Measurements from ENCODE around the gene CNNM3. TPM values are rescaled to one million over a fixed set of nuclear protein-coding genes. Genes with fewer than 3 reads are reported as not detected.

CNNM3 gene
- total RNA-seq, 2 donors from 2014 or later = 9.6 to 10.3 TPM

DNA sequence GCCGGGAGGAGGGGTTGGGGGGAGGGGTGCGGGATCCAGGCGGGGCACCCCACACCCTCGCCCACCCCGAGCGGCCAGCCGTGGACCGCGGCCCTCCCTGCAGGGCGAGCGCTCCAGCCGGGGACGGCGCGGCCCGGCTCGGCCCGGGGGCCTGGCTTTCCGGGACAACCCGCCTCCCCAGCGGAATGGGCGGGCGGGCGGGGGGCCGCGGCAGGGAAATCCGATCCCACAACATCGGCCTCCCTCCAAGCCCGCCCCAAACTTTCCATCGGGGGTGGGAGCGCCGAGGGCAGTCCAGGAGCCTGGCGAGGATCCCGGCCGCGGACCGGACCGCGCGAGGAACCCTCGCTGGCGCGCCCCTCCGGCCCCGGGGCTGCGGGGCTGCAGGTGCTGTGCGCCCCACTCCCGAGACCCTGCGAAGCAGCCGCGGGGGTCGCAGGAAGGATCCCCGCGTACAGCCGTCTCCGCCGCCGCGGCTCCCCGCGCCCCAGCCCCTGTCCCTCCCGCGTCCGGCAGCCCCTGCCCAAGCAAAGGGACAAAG is 53.3 kb downstream of the CNNM3 start:
- ATAC-seq (peak; percentile 71 to 75), DNase-seq (peak; percentile 90)
- intact Hi-C loops (cut with DNase I) = no loop called here

DNA sequence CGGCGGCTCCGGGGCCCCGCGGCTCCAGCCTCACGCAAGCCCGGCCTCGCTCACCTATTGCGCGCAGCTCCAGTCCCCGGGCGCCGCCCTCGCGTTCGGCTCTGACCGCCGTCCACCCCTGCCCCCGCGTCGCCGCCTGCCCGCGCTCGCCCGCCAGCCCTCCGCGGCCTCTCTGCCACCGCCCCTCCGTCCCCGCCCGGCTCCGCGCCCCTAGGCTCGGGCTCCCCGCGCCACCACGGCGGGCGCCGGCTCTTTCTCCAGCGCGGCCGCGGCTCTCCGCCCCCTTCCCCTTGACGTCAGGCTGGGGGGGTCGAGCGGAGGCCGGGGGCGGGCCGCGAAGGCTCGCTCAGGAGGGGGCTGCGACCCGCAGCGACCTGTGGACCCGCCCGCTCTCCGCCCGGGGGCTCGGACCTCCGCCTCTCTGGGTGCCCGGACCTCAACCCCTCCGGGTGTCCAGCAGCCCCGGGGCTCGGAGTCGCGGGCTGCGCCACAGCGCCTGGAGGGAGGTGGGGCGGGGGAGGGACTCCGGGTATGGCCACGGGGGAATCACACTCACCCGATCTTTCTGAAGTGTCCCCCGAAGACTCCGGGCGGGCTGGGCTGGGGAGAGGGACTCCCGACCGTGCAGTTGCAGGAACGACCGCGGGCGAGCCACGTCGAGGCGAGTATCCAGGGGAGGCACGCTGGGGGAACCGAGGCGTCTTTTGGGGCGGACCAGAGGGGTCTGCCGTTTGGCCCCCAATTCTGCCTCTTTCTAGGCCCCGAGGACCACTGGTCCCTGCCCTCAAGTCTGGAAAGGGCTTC is 54.0 kb downstream of the CNNM3 start, which contains the start of gene SEMA4C:
Gene SEMA4C, minus strand, starts transcription at position 259 of the 804 bp plus-strand sequence. CDS start 2,194 bp downstream, outside the sequence.
- intact Hi-C loops (cut with DNase I) = loop anchor here in 1 of 2 donors (2.0 kb wide), 1 partner anchor 43 kb away; no protein-coding TSS in a partner anchor
- ATAC-seq = peak; percentile 47 to 60
- peak; percentile 74 for DNase-seq

DNA sequence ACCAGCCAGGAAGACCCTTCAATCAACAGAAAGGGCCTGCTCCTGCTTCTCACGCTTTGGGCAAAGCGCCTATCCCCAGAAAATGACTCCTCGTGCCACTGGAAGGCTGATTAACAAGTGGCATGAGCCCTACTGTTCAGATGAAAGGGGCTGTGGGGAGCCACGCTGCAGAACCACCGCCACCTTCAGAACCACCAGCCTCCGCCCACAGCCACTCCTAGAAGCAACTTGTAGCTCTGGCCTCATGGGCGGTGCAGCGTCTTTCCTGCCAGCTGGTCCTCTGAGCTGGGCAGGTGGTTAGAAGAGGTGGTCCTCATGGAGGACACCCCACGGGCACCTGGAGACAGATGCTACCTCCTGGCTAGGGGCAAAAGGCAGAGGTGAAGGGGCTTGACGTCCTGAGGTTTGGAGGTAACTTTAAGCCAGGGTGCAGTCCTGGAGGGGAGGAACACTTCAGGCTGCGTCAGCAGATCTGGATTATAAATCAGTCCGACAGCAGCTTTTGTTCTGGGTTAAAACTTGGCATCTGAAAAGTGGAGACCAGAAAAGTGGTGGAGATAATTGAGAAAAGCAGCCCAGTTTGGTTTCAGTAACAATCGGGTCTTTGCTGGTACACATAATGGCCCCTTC is 54.7 kb downstream of the CNNM3 start:
- intact Hi-C loops (cut with DNase I) = loop anchor here in 1 of 2 donors (2.0 kb wide), 1 partner anchor 42 kb away; no protein-coding TSS in a partner anchor
- peak; percentile 61 for DNase-seq
- ATAC-seq = no peak

DNA sequence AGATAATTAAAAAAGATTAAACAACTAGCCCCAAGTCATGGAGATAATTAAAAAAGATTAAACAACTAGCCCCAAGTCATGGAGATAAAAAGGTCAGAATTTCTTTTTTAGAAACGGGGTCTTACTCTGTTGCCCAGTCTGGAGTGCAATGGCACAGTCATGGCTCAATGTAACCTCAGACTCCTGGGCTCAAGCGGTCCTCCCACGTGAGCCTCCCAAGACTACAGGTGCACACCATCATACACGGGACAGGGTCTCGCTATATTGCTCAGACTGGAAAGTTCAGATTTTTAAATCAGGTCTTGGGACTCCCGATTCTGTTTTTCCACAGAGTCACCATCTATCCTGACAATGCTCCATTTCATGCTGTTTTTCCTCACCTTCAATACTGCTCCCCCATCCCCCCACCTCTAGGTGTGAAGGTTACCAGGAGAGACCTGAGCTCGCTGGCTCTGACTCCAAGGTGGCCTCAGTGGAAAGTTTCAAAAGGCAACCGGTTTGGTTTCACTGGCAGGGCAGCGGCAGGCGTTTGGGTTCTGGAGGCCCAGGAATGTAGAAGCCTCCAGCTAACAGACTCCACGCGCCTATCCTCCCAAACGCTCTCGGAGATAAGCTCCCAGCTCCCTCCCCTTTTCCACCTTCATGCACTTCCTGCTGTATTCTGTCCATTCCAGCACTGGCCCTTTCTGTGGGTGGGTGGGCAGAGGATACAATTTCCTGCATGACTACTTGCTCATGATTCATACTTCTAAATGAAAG is 56.7 kb downstream of the CNNM3 start:
- DNase-seq = no peak
- intact Hi-C loops (cut with DNase I) = no loop called here
- no peak for ATAC-seq

GRCh38 chr2:96873651-96874096 is 57.6 kb downstream of the CNNM3 start:
- DNase-seq (peak; percentile 82), ATAC-seq (peak in 1 of 2 donors; percentile 8)
- intact Hi-C loops (cut with DNase I) = no loop called here

GRCh38 chr2:96874198-96874831 is 58.2 kb downstream of the CNNM3 start:
- DNase-seq (no peak), ATAC-seq (no peak)
- intact Hi-C loops (cut with DNase I) = no loop called here

- no peak for ATAC-seq
- DNase-seq = no peak
- intact Hi-C loops (cut with DNase I) = no loop called here
These were observed 59.6 kb downstream of the CNNM3 start for GRCh38 chr2:96875498-96876268.

DNA sequence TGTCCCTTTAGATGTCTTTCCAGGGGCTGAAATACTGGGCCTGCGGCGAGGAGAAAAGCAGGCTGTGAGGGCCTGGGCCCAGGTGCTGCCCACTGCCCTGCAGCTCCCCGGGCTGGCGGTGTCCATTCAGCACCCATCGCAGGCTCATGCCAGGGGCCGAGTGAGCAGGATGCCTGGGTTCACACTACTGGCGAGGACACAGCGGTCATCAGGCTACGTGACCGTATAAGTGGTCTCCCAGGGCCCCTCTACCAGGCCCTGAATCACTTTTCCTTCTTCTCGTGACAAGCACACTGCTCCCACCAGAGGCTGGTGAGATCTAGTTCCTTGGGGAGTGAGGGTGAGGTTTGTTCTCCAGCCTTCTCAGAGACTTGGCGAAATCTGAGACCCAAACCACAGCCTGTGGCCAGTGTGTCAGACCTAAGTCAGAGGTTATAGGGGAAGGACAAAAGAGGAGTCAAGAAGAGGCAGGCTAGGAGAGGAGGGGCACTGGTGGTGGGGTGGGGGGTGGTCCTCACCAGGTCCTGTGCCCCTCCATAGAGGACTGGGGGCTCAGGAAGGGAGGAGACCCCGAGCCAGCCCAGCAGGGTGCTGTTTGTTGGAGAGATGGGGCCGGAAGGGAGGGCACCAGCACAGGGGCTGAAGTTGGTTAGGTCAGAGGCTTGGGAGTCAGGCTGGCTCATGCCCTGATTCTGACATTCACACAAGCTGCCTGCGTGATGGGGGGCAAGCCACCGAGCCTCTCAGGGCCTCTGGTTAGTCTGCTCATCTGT is 60.4 kb downstream of the CNNM3 start:
- intact Hi-C loops (cut with DNase I) = no loop called here
- no peak for DNase-seq
- no peak for ATAC-seq

DNA sequence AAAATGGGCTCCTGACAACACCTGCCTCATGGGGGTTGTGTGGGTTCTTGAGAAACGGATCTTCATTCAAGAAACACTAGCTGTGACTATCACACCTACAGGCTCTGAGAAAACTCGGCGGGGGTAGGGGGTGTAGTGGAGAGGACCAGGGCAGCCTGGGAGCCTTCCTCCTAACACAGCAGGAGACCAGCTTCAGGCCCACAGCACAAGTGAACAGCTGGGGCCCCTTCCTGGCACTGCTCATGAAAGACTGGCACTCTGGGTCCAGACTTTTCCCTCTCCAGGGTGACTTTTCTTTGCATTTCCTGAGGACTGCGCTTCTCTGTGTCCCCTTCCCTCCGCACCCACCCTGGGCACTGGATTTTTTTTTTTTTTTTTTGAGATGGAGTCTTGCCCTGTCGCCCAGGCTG is 61.0 kb downstream of the CNNM3 start:
- intact Hi-C loops (cut with DNase I) = no loop called here
- DNase-seq (no peak), ATAC-seq (no peak)

DNA sequence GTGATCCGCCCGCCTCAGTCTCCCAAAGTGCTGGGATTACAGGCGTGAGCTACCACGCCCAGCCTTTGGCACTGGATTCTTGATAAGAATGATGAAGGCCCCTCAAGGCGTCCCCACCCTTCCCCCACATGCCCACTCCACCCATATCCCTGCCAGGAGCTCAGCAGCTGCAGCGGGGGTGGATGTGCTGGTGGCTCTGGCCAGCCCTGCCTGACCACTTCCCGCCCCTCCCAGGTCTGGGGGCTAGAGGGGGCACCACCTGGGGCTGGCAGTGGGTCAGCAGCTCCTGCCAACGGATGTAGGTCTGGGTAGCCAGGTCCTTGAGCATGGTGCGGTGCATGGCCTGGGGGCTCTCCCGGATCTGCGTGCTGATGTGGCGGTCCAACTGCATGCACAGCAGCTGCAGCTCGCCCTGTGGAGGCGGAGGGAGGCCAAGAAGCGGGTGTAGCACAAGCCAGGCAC is 61.6 kb downstream of the CNNM3 start:
- intact Hi-C loops (cut with DNase I) = no loop called here
- ATAC-seq = no peak

GRCh38 chr2:96878171-96878570 is 62.1 kb downstream of the CNNM3 start:
- ATAC-seq (no peak), DNase-seq (no peak)
- intact Hi-C loops (cut with DNase I) = no loop called here

More for the DNA sequence above, 61.6 kb downstream of the CNNM3 start:
- DNase-seq = no peak

DNA sequence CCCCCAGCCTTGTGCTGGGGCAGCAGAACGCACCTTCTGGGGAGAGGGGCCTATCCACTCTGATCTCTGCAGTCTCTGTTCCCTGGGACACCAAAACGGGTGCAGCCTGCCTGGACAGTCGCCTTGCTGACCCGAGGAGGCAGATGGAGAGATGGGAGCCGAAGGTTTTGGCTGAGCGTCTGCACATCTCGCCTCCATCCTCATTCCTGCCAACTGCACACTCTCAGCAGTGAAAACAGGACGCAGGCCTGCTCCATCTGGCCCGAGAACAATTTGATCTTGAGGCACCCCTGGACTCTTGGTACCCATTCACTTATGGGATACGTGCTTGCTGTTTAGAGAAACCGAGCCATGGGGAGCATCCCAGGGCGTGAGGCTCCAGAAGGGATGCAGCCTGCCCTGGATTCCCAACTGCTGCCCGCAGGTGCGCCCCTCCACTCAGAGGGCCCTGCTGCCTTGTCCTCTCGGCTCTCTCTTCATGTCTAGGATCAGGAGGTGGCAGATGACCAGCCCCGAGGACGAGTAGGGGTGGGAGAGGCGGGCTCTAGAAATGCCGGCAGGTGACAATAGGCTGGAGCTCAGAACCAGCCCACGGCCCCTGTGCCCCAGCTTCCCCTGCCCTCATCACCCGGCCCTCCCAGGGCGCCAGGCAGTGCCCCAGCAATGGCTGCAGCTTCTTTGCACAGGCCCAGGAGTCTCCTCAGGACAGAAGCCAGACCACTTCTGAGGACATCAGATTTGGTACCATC is 62.9 kb downstream of the CNNM3 start:
- no peak for DNase-seq
- ATAC-seq = no peak
- intact Hi-C loops (cut with DNase I) = no loop called here

DNA sequence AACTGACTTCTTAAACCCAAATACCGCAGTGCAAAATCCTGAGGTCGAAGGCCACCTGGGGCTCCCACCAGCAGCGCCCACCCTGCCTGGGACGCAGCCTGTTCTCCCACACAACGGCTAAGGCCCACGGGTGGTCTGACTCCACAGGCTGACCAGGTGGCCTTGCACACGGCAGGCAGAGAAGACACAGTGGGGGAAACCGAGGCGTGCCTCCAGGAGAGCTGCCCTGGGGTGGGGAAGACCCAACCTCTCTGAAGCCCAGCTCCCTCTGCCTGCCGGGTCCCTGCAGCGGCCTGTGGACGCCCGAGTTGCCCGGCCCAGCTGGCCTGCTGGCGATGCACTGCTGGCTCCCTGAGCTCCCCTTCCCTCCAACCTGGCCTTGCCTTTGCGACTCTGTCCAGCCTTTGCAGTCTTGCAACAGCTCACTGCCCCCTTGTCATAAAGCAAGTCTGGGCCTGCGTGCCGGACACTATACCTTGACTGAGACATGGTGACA is 63.5 kb downstream of the CNNM3 start:
- DNase-seq = no peak
- intact Hi-C loops (cut with DNase I) = no loop called here
- no peak for ATAC-seq

GRCh38 chr2:96880891-96881273 is 64.8 kb downstream of the CNNM3 start:
- intact Hi-C loops (cut with DNase I) = no loop called here
- DNase-seq = no peak

DNA sequence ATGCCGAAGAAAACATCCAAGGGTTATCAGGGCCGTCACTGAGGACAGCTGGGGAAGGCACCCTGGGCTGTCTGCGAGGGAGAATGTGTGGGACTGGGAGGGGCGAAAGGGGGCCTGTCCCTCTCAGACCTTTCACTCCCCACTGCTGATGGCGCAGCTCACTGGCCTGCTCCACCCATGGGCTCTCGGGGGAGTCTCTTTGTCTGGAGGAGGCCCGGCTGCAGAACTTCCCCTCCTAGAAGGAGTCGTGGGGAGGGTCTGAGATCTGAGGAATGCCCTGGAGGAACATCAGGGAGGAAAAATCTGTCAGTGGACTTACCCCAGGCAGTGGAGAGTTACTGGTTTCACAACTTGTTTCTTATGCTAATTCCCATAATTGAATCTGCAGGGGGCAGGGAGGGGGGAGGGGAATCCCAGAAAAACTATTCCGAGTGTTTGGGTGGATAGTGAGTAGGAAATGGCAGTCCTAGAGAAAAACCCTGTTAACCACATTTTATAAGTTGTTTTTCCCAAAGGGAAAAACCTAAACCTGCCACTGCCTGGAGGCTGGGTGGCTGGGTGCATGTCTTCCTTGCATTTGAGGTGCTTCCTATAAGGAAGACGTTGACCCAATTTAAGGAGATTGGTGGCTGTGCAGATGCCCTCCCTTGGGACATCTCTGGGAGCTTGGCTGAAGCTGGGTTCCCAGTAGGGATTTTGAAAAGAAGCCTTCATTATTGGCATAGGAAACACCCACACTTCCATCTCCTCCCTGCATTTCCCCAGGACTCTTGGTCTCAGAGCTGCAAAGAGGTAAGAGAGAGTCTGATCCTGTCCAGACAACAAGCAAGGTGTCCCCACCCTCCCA is 65.5 kb downstream of the CNNM3 start:
- intact Hi-C loops (cut with DNase I) = no loop called here
- ATAC-seq (peak in 1 of 2 donors; percentile 38), DNase-seq (no peak)

More at GRCh38 chr2:96880891-96881273, 64.8 kb downstream of the CNNM3 start:
- ATAC-seq = no peak

GRCh38 chr2:96882230-96882629 is 66.2 kb downstream of the CNNM3 start:
- intact Hi-C loops (cut with DNase I) = no loop called here
- DNase-seq (no peak), ATAC-seq (no peak)
